Subcutaneous abdominal adipose tissue (tissue), 5 donors: Measurements from ENCODE around the gene ZEB1.
"Not testable (repeated sequence)": the region's sequence is repeated elsewhere in the genome, so short reads cannot be mapped to it uniquely, and the experiment has no call there.

Source experiments
- H3K27ac ChIP-seq: one replicate; pipeline ENCODE4 v1.7.0; 2013; ENCODE audit warnings: low read depth, mild to moderate bottlenecking, inconsistent platforms, low read length, moderate library complexity
- H3K27me3 ChIP-seq, 5 donors: one replicate each; pipeline ENCODE4 v1.7.0; 2013; ENCODE audit warnings: low read length in 5 of 5, inconsistent platforms in 1 of 5; ENCODE audit not compliant: control insufficient read depth in 5 of 5, insufficient read depth in 4 of 5
- H3K36me3 ChIP-seq, 5 donors: one replicate each; pipeline ENCODE4 v1.7.0; 2013; ENCODE audit warnings: low read length in 5 of 5; ENCODE audit not compliant: control insufficient read depth in 5 of 5, insufficient read depth in 5 of 5
- H3K4me1 ChIP-seq, 5 donors: one replicate each; pipeline ENCODE4 v1.7.0; 2013; ENCODE audit warnings: low read length in 5 of 5, mild to moderate bottlenecking in 3 of 5, moderate library complexity in 1 of 5; ENCODE audit not compliant: control insufficient read depth in 5 of 5, insufficient read depth in 5 of 5
- H3K4me3 ChIP-seq, 5 donors: one replicate each; pipeline ENCODE4 v1.7.0; 2013; ENCODE audit warnings: low read length in 5 of 5, low read depth in 1 of 5
- H3K9ac ChIP-seq, 5 donors: one replicate each; pipeline ENCODE4 v1.7.0; 2013; ENCODE audit warnings: low read length in 5 of 5, mild to moderate bottlenecking in 4 of 5, moderate library complexity in 3 of 5
- H3K9me3 ChIP-seq, 5 donors: one replicate each; pipeline ENCODE4 v1.7.0; 2013; ENCODE audit warnings: low read length in 5 of 5; ENCODE audit not compliant: control insufficient read depth in 5 of 5
- donor health status: healthy.
- donor health status: healthy.
- donor health status: healthy.
- donor health status: healthy.
- donor health status: healthy.

ZEB1 gene

GRCh38 chr10:31384589-31384949 lies 65.6 kb downstream of the ZEB1 start:
- H3K9ac ChIP-seq, result no peak overlapping the region
- H3K27ac ChIP-seq, result no peak overlapping the region
- H3K36me3 ChIP-seq, result peaks cover 3 to 10% (median 4%) of the 10 kb centered on the region in 5 donors
- H3K9me3 ChIP-seq, result no peaks in the 10 kb centered on the region
- no peaks in the 10 kb centered on the region for H3K27me3 ChIP-seq
- H3K4me1 ChIP-seq, result no peaks in the 10 kb centered on the region
- no peak overlapping the region for H3K4me3 ChIP-seq

GRCh38 chr10:31390804-31391203 lies 71.8 kb downstream of the ZEB1 start:
- Histone ChIP-seq H3K27me3 (no peaks in the 10 kb centered on the region), H3K9ac (no peak overlapping the region), H3K4me1 (peaks cover 0 to 4% (median 0%) of the 10 kb centered on the region in 5 donors), H3K9me3 (no peaks in the 10 kb centered on the region), H3K27ac (no peak overlapping the region), H3K36me3 (peaks cover 3 to 13% (median 9%) of the 10 kb centered on the region in 5 donors), H3K4me3 (no peak overlapping the region)

GRCh38 chr10:31393844-31394243 lies 74.8 kb downstream of the ZEB1 start:
- Histone ChIP-seq H3K4me3 (no peak overlapping the region), H3K27me3 (no peaks in the 10 kb centered on the region)

GRCh38 chr10:31395695-31396094 lies 76.7 kb downstream of the ZEB1 start:
- H3K4me3 ChIP-seq, result no peak overlapping the region
- H3K27me3 ChIP-seq, result no peaks in the 10 kb centered on the region
- no peak overlapping the region for H3K27ac ChIP-seq
- peaks cover 0 to 3% (median 0%) of the 10 kb centered on the region in 5 donors for H3K36me3 ChIP-seq
- peaks cover 0 to 10% (median 4%) of the 10 kb centered on the region in 5 donors for H3K4me1 ChIP-seq
- no peaks in the 10 kb centered on the region for H3K9me3 ChIP-seq
- no peak overlapping the region for H3K9ac ChIP-seq

More at GRCh38 chr10:31393844-31394243, 74.8 kb downstream of the ZEB1 start:
- Histone ChIP-seq H3K4me1 (peaks cover 0 to 6% (median 0%) of the 10 kb centered on the region in 5 donors), H3K9ac (no peak overlapping the region), H3K36me3 (peaks cover 0 to 8% (median 6%) of the 10 kb centered on the region in 5 donors), H3K9me3 (no peaks in the 10 kb centered on the region), H3K27ac (no peak overlapping the region)

GRCh38 chr10:31396376-31396775 lies 77.4 kb downstream of the ZEB1 start:
- Histone ChIP-seq H3K9me3 (no peaks in the 10 kb centered on the region), H3K36me3 (no peaks in the 10 kb centered on the region), H3K9ac (no peak overlapping the region), H3K4me3 (no peak overlapping the region), H3K27me3 (no peaks in the 10 kb centered on the region), H3K4me1 (peaks cover 0 to 10% (median 4%) of the 10 kb centered on the region in 5 donors), H3K27ac (no peak overlapping the region)

- H3K9ac ChIP-seq, result no peak overlapping the region
- peaks cover 0 to 21% (median 4%) of the 10 kb centered on the region in 5 donors for H3K4me1 ChIP-seq
- no peaks in the 10 kb centered on the region for H3K9me3 ChIP-seq
- no peaks in the 10 kb centered on the region for H3K27me3 ChIP-seq
- no peaks in the 10 kb centered on the region for H3K36me3 ChIP-seq
- no peak overlapping the region for H3K4me3 ChIP-seq
- no peak overlapping the region for H3K27ac ChIP-seq
These were observed 78.8 kb downstream of the ZEB1 start for GRCh38 chr10:31397852-31398251.

GRCh38 chr10:31399171-31399570 lies 80.2 kb downstream of the ZEB1 start:
- Histone ChIP-seq H3K4me3 (no peak overlapping the region), H3K36me3 (no peaks in the 10 kb centered on the region), H3K9ac (no peak overlapping the region), H3K4me1 (peaks cover 0 to 22% (median 4%) of the 10 kb centered on the region in 5 donors), H3K27ac (no peak overlapping the region), H3K27me3 (no peaks in the 10 kb centered on the region), H3K9me3 (no peaks in the 10 kb centered on the region)

GRCh38 chr10:31399631-31400030 lies 80.6 kb downstream of the ZEB1 start:
- no peak overlapping the region for H3K9ac ChIP-seq
- peaks cover 0 to 22% (median 4%) of the 10 kb centered on the region in 5 donors for H3K4me1 ChIP-seq
- H3K27me3 ChIP-seq, result no peaks in the 10 kb centered on the region
- no peak overlapping the region for H3K4me3 ChIP-seq
- H3K9me3 ChIP-seq, result no peaks in the 10 kb centered on the region
- no peak overlapping the region for H3K27ac ChIP-seq
- H3K36me3 ChIP-seq, result no peaks in the 10 kb centered on the region

GRCh38 chr10:31401287-31401686 lies 82.3 kb downstream of the ZEB1 start:
- H3K27ac ChIP-seq, result no peak overlapping the region
- H3K27me3 ChIP-seq, result no peaks in the 10 kb centered on the region
- peaks cover 0 to 17% (median 4%) of the 10 kb centered on the region in 5 donors for H3K4me1 ChIP-seq
- no peak overlapping the region for H3K4me3 ChIP-seq
- no peak overlapping the region for H3K9ac ChIP-seq
- no peaks in the 10 kb centered on the region for H3K9me3 ChIP-seq
- no peaks in the 10 kb centered on the region for H3K36me3 ChIP-seq

- Histone ChIP-seq H3K27ac (no peak overlapping the region), H3K4me3 (no peak overlapping the region), H3K36me3 (no peaks in the 10 kb centered on the region), H3K9me3 (no peaks in the 10 kb centered on the region), H3K27me3 (no peaks in the 10 kb centered on the region), H3K4me1 (peaks cover 0 to 14% (median 4%) of the 10 kb centered on the region in 5 donors), H3K9ac (no peak overlapping the region)
These were observed 85.6 kb downstream of the ZEB1 start for GRCh38 chr10:31404640-31405039.

- not testable (repeated sequence) for H3K9ac ChIP-seq, H3K9me3 ChIP-seq, H3K27me3 ChIP-seq, H3K4me3 ChIP-seq, H3K27ac ChIP-seq, H3K36me3 ChIP-seq
- peaks cover 0 to 12% (median 4%) of the 10 kb centered on the region in 5 donors for H3K4me1 ChIP-seq
These were observed 86.8 kb downstream of the ZEB1 start for GRCh38 chr10:31405829-31406228.
